HEK293T (cell line): ENCODE results near the gene PITPNC1.

Source experiments
- ARNT ChIP-seq: fragments of 450-650 bp; IDR thresholded peaks from 2 replicates; pipeline ENCODE4 v1.6.1; 2017; ENCODE audit warnings: mild to moderate bottlenecking
- BHLHE40 ChIP-seq: fragments of 450-650 bp; IDR thresholded peaks from 2 replicates; pipeline ENCODE4 v1.6.1; 2016; ENCODE audit warnings: mild to moderate bottlenecking, moderate library complexity, borderline replicate concordance
- CTBP1 ChIP-seq: fragments of 450-650 bp; IDR thresholded peaks from 2 replicates; pipeline ENCODE4 v1.6.1; 2016; ENCODE audit warnings: borderline replicate concordance
- ELF4 ChIP-seq: fragments of 450-650 bp; IDR thresholded peaks from 2 replicates; pipeline ENCODE4 v1.6.1; 2017; ENCODE audit warnings: antibody characterized with exemption
- FOXM1 ChIP-seq: fragments of 450-650 bp; IDR thresholded peaks from 2 replicates; pipeline ENCODE4 v1.6.1; 2017; ENCODE audit warnings: mild to moderate bottlenecking, borderline replicate concordance
- HDGF ChIP-seq: fragments of 450-650 bp; IDR thresholded peaks from 2 replicates; pipeline ENCODE4 v1.6.1; 2017; ENCODE audit warnings: antibody characterized with exemption, borderline replicate concordance
- NFRKB ChIP-seq: fragments of 450-650 bp; IDR thresholded peaks from 2 replicates; pipeline ENCODE4 v1.6.1; 2016; ENCODE audit warnings: mild to moderate bottlenecking, moderate library complexity
- SP1 ChIP-seq: fragments of 450-650 bp; IDR thresholded peaks from 2 replicates; pipeline ENCODE4 v1.6.1; 2017
- SUZ12 ChIP-seq: fragments of 450-650 bp; IDR thresholded peaks from 2 replicates; pipeline ENCODE4 v1.6.1; 2016; ENCODE audit warnings: mild to moderate bottlenecking
- TARDBP ChIP-seq: fragments of 450-650 bp; IDR thresholded peaks from 2 replicates; pipeline ENCODE4 v1.6.1; 2016
- ZNF384 ChIP-seq: fragments of 450-650 bp; IDR thresholded peaks from 2 replicates; pipeline ENCODE4 v1.6.1; 2016

- TF ChIP-seq FOXM1 (no peak), HDGF (no peak), SP1 (no peak), SUZ12 (no peak), TARDBP (no peak), NFRKB (no peak), BHLHE40 (no peak), ELF4 (no peak), ZNF384 (no peak), CTBP1 (no peak), ARNT (no peak)
Observed at GRCh38 chr17:67615011-67615561, 238.0 kb downstream of the PITPNC1 start.
